Right lobe of liver (tissue), 6 donors: ENCODE results near the gene DGKI. TPM values are rescaled to one million over a fixed set of nuclear protein-coding genes. Genes with fewer than 3 reads are reported as not detected.

Experiments
- ATAC-seq, 4 donors: fragments of 200-7000 bp; cut with Tn5 transposase; one replicate each; pipeline ENCODE4 v1.9.1; 2020; ENCODE audit warnings: mild to moderate bottlenecking in 4 of 4, moderate library complexity in 4 of 4
- DNase-seq, 3 donors: peaks; one replicate each; pipeline ENCODE4 v3.0.0-alpha.2; 2020
- H3K27ac ChIP-seq, 3 donors: fragments of 200-600 bp; one replicate each; pipeline ENCODE4 v1.8.0; 2022
- H3K27me3 ChIP-seq, 2 donors: fragments of 200-600 bp; one replicate each; pipeline ENCODE4 v1.8.0; 2022
- H3K36me3 ChIP-seq, 4 donors: fragments of 200-600 bp; sonication (generic) in 1 of 4; one replicate each; pipeline versions ENCODE4 v1.5.1 to v1.8.0; 2017 to 2022; ENCODE audit warnings: control low read depth in 1 of 4
- H3K4me1 ChIP-seq, 4 donors: fragments of 200-600 bp; sonication (generic) in 1 of 4; one replicate each; pipeline versions ENCODE4 v1.5.1 to v1.8.0; 2017 to 2022; ENCODE audit warnings: control low read depth in 1 of 4
- H3K4me3 ChIP-seq, 3 donors: fragments of 200-600 bp; one replicate each; pipeline ENCODE4 v1.8.0; 2022
- H3K9me3 ChIP-seq, 4 donors: fragments of 200-600 bp; sonication (generic) in 1 of 4; one replicate each; pipeline versions ENCODE4 v1.5.1 to v1.8.0; 2017 to 2022; ENCODE audit warnings: control low read depth in 1 of 4
- CTCF ChIP-seq, 4 donors: fragments of 200-600 bp in 3 of 4; fragments of 450-650 bp in 1 of 4; IDR thresholded peaks; one replicate each; pipeline versions ENCODE4 v1.5.1 to v1.8.0; 2016 to 2022; ENCODE audit warnings: antibody characterized with exemption in 4 of 4, mild to moderate bottlenecking in 2 of 4
- POLR2A ChIP-seq: fragments of 450-650 bp; IDR thresholded peaks from one replicate; pipeline ENCODE4 v1.6.1; 2017; ENCODE audit warnings: antibody characterized with exemption, mild to moderate bottlenecking
- WGBS: methylation state at CpG from one replicate; pipeline ENCODE4 v1.1.6; 2018; ENCODE audit warnings: low coverage, low lambda C conversion rate; ENCODE audit not compliant: insufficient coverage; ENCODE audit errors: missing lambda C conversion rate; 5-methylcytosine and 5-hydroxymethylcytosine counted together
- intact Hi-C, 2 donors: fragments of 100-400 bp; cut with DNase I; formaldehyde crosslinking; loops; one replicate each; pipeline versions ENCODE4 v1.11.2 to v1.14.1; 2022
- total RNA-seq, 6 experiments: library from RNA; depleted of rRNA in 2 of 6; stranded (reverse); fragments of >200 nt in 2 of 6; fragmentation: NEBNext Ultra II Directional in 3 of 6; extraction: Animal tissue kit (Norgen Biotek cat#: 25700) in 3 of 6; gene quantifications; one replicate each; pipeline versions ENCODE4 v1.1.0 to v1.2.4, GENCODE V29; 2016 to 2023
- donor health status: DM: no; HTN: yes; CAD: no.
- donor health status: DM: no; HTN: no; CAD: no.
- donor health status: DM: no; HTN: no; CAD: no.
- donor health status: DM: no; HTN: yes; CAD: no.
- donor health status: DM: no; HTN: yes; CAD: no.

Gene DGKI
- total RNA-seq, 6 experiments from 2014 or later, result 0.05 to 0.35 (median 0.06) TPM; not detected in 1

- intact Hi-C loops, result no loop called here
Observed at GRCh38 chr7:137862964-137863363, 16.2 kb upstream of the DGKI start.

GRCh38 chr7:137862358-137862757 is 15.6 kb upstream of the DGKI start:
- TF ChIP-seq CTCF (IDR thresholded peaks at IDR 0.05) (no peak), POLR2A (no peak)
- H3K27me3 ChIP-seq, result no peaks in the 10 kb centered on the region
- no peak overlapping the region for H3K4me3 ChIP-seq
- intact Hi-C loops, result no loop called here
- 40% methylated on average over 4 of the region's 4 CpGs for WGBS
- H3K9me3 ChIP-seq, result peaks cover 0 to 5% (median 0%) of the 10 kb centered on the region in 4 donors
- H3K4me1 ChIP-seq, result no peaks in the 10 kb centered on the region
- no peak overlapping the region for H3K27ac ChIP-seq
- ATAC-seq (no peak), DNase-seq (no peak)
- peaks cover 0 to 2% (median 0%) of the 10 kb centered on the region in 4 donors for H3K36me3 ChIP-seq

More at GRCh38 chr7:137862964-137863363, 16.2 kb upstream of the DGKI start:
- peaks cover 0 to 2% (median 0%) of the 10 kb centered on the region in 4 donors for H3K36me3 ChIP-seq
- DNase-seq, result no peak
- H3K27me3 ChIP-seq, result no peaks in the 10 kb centered on the region
- no peak for ATAC-seq
- no peaks in the 10 kb centered on the region for H3K4me1 ChIP-seq
- no peak overlapping the region for H3K27ac ChIP-seq
- H3K9me3 ChIP-seq, result peaks cover 0 to 5% (median 0%) of the 10 kb centered on the region in 4 donors
- H3K4me3 ChIP-seq, result no peak overlapping the region
- WGBS, result 63% methylated on average over 1 of the region's 2 CpGs
- TF ChIP-seq POLR2A (no peak), CTCF (IDR thresholded peaks at IDR 0.05) (no peak)

GRCh38 chr7:137860542-137860941 is 13.8 kb upstream of the DGKI start:
- intact Hi-C loops, result no loop called here
- H3K9me3 ChIP-seq, result no peaks in the 10 kb centered on the region
- ATAC-seq (no peak), DNase-seq (no peak)
- WGBS, result 96% methylated on average over 2 of the region's 2 CpGs
- no peaks in the 10 kb centered on the region for H3K27me3 ChIP-seq
- no peaks in the 10 kb centered on the region for H3K4me1 ChIP-seq
- no peaks in the 10 kb centered on the region for H3K36me3 ChIP-seq
- TF ChIP-seq POLR2A (no peak), CTCF (IDR thresholded peaks at IDR 0.05) (no peak)
- H3K4me3 ChIP-seq, result no peak overlapping the region
- no peak overlapping the region for H3K27ac ChIP-seq

GRCh38 chr7:137853053-137853452 is 6.3 kb upstream of the DGKI start:
- Histone ChIP-seq H3K9me3 (no peaks in the 10 kb centered on the region), H3K27me3 (no peaks in the 10 kb centered on the region), H3K27ac (no peak overlapping the region), H3K4me1 (no peaks in the 10 kb centered on the region), H3K4me3 (no peak overlapping the region), H3K36me3 (no peaks in the 10 kb centered on the region)
- intact Hi-C loops, result no loop called here
- WGBS, result 100% methylated on average over 1 of the region's 1 CpG
- TF ChIP-seq CTCF (IDR thresholded peaks at IDR 0.05) (no peak), POLR2A (no peak)
- ATAC-seq (no peak), DNase-seq (no peak)

GRCh38 chr7:137852108-137852507 is 5.3 kb upstream of the DGKI start:
- peaks cover 0 to 4% (median 0%) of the 10 kb centered on the region in 4 donors for H3K4me1 ChIP-seq
- H3K27ac ChIP-seq, result no peak overlapping the region
- DNase-seq (no peak), ATAC-seq (no peak)
- intact Hi-C loops, result no loop called here
- peaks cover 0 to 4% of the 10 kb centered on the region in 2 donors for H3K27me3 ChIP-seq
- no peaks in the 10 kb centered on the region for H3K36me3 ChIP-seq
- H3K4me3 ChIP-seq, result no peak overlapping the region
- TF ChIP-seq CTCF (IDR thresholded peaks at IDR 0.05) (no peak), POLR2A (no peak)
- H3K9me3 ChIP-seq, result no peaks in the 10 kb centered on the region
